Measurements from ENCODE around the gene DOP1A. TPM values are rescaled to one million over a fixed set of nuclear protein-coding genes. Genes with fewer than 3 reads are reported as not detected.

DOP1A gene
- total RNA-seq, 1 experiment from 2014 or later, result 31.9 TPM

DNA sequence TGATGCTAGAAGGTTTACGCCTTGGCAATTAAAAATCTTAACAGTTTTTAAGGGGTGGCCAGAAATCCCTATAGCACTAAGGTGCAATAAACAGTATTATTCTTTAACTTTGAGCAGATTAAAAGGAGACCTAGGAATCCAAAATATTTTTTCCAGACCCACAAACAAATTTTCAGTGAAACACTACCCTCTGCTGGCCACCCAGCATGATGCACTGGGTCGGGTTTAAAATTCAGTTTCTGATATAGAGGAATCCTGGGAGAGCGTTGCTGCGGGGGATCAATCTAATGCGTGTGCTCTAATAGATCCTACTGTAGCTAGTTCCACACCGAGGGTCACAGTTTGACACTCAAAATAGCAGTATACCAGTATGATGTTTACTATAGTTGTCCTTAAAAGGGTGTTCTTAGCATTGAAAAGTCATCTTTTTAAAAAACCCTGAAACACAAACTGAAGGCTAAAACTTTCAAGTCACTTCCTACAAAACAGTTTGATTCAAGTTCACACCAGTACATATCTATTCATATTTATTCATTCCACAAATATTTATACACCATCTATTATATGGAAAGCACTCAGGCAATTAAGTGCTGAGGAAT, 12.0 kb upstream of the DOP1A start:
- Histone ChIP-seq H3K27ac (ENCODE audit: low read depth, low read length, poor library complexity, severe bottlenecking) (peak overlapping the region; percentile 61), H3K9me3 (ENCODE audit: low read depth, low read length, poor library complexity, severe bottlenecking) (no peaks in the 10 kb centered on the region), H3K27me3 (replicated peaks; ENCODE audit: insufficient read depth, low read depth, low read length, poor library complexity) (no peaks in the 10 kb centered on the region), H3K4me1 (ENCODE audit: insufficient read depth, low read length, poor library complexity, severe bottlenecking) (peaks cover 69% of the 10 kb centered on the region), H3K36me3 (ENCODE audit: insufficient read depth, low read length, poor library complexity, severe bottlenecking) (peaks cover 44% of the 10 kb centered on the region), H3K4me3 (ENCODE audit: low read depth, low read length, poor library complexity, severe bottlenecking) (no peak overlapping the region)
- ChIA-PET CTCF (interaction anchor here (1.4 kb wide), 1 partner anchor 366 kb away, joined by 4 read pairs; no protein-coding TSS in a partner anchor), POLR2A (ENCODE audit: low non-redundant PET) (no interaction called here)
- DNase-seq (ENCODE audit: low spot score), result peak; percentile 80
- no peak for TF ChIP-seq EZH2 (IDR thresholded peaks at IDR 0.05; ENCODE audit: borderline replicate concordance, low read depth, low read length, poor library complexity, severe bottlenecking)
- TF ChIP-seq, protein P1, sequence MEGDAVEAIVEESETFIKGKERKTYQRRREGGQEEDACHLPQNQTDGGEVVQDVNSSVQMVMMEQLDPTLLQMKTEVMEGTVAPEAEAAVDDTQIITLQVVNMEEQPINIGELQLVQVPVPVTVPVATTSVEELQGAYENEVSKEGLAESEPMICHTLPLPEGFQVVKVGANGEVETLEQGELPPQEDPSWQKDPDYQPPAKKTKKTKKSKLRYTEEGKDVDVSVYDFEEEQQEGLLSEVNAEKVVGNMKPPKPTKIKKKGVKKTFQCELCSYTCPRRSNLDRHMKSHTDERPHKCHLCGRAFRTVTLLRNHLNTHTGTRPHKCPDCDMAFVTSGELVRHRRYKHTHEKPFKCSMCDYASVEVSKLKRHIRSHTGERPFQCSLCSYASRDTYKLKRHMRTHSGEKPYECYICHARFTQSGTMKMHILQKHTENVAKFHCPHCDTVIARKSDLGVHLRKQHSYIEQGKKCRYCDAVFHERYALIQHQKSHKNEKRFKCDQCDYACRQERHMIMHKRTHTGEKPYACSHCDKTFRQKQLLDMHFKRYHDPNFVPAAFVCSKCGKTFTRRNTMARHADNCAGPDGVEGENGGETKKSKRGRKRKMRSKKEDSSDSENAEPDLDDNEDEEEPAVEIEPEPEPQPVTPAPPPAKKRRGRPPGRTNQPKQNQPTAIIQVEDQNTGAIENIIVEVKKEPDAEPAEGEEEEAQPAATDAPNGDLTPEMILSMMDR (conservative IDR thresholded peaks at IDR 0.05; ENCODE audit: low read depth, low read length), result peak; percentile 87
- no TSS peak for BruUV-seq (replicated peaks)
- intact Hi-C loops (cut with micrococcal nuclease; ENCODE audit: unreplicated experiment), result loop anchor here (1.0 to 10.0 kb wide), 5 partner anchors 365 to 971 kb away; partner anchors contain the start of gene TPBG

DNA sequence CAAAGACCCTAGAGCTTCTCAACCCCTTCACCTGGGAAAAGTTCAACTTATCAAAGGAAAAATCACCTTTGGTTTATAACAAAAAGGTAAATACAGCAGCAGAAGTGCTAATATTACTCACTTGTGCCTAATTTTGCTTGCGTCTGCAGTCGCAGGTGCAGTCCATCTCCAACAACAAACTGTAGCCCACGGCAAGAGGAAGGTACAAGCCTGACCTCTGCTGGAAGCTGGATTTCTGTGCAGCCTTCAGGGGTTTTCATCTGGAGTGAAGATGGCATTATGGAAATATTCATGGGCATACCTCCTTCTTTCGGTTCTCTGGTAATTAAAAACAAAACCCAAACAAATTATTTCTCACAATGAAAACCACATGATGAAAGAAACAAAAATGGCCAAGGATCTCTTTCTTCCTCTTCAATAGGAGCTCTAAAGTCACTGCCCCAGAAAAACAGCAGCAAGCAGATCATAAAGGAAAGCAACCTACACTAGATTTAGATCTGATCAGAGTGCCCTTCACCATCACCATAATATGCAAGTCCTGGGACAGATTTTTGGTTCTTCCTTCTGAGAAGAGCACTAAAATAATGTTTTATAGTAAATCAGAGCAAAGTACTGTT, 9.7 kb upstream of the DOP1A start:
- TF ChIP-seq EZH2 (IDR thresholded peaks at IDR 0.05; ENCODE audit: borderline replicate concordance, low read depth, low read length, poor library complexity, severe bottlenecking), result no peak
- TF ChIP-seq, protein P1 (conservative IDR thresholded peaks at IDR 0.05; ENCODE audit: low read depth, low read length), result peak; percentile 92
- no TSS peak for BruUV-seq (replicated peaks)
- ChIA-PET CTCF (interaction anchor here (0.7 to 1.2 kb wide), 4 partner anchors 9 to 825 kb away, joined by 3 read pairs; partner anchors contain the start of gene DOP1A), POLR2A (ENCODE audit: low non-redundant PET) (no interaction called here)
- Histone ChIP-seq H3K4me3 (ENCODE audit: low read depth, low read length, poor library complexity, severe bottlenecking) (no peak overlapping the region), H3K36me3 (ENCODE audit: insufficient read depth, low read length, poor library complexity, severe bottlenecking) (peaks cover 40% of the 10 kb centered on the region), H3K27me3 (replicated peaks; ENCODE audit: insufficient read depth, low read depth, low read length, poor library complexity) (no peaks in the 10 kb centered on the region), H3K27ac (ENCODE audit: low read depth, low read length, poor library complexity, severe bottlenecking) (peak overlapping the region; percentile 44), H3K9me3 (ENCODE audit: low read depth, low read length, poor library complexity, severe bottlenecking) (no peaks in the 10 kb centered on the region), H3K4me1 (ENCODE audit: insufficient read depth, low read length, poor library complexity, severe bottlenecking) (peaks cover 74% of the 10 kb centered on the region)
- intact Hi-C loops (cut with micrococcal nuclease; ENCODE audit: unreplicated experiment), result loop anchor here (2.0 to 10.0 kb wide), 3 partner anchors 443 to 973 kb away; no protein-coding TSS in a partner anchor
- peak; percentile 80 for DNase-seq (ENCODE audit: low spot score)

DNA sequence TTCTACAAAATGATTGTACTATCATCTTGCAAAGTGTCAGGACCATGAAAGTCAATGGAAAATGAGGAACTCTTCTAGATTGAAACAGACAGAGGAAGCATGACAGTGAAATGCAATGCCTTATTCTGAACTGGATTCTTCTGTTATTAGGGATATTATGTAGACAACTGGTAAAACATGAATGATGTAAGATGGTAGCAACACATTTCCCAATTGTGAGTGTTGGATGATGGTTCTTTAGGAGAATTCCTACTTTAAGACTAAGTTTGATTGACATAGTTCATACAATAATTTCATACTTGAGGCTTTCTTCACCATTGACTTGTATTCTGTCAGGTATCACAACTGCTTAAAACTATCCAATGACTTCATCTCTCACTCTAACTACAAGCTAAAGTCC, 6.3 kb upstream of the DOP1A start:
- BruUV-seq (replicated peaks), result no TSS peak

More for the DNA sequence above, 6.3 kb upstream of the DOP1A start:
- TF ChIP-seq, protein P1 (conservative IDR thresholded peaks at IDR 0.05; ENCODE audit: low read depth, low read length), result no peak
- TF ChIP-seq EZH2 (IDR thresholded peaks at IDR 0.05; ENCODE audit: borderline replicate concordance, low read depth, low read length, poor library complexity, severe bottlenecking), result no peak
- H3K4me3 ChIP-seq (ENCODE audit: low read depth, low read length, poor library complexity, severe bottlenecking), result no peak overlapping the region
- H3K27me3 ChIP-seq (replicated peaks; ENCODE audit: insufficient read depth, low read depth, low read length, poor library complexity), result no peaks in the 10 kb centered on the region
- DNase-seq (ENCODE audit: low spot score), result no peak
- H3K4me1 ChIP-seq (ENCODE audit: insufficient read depth, low read length, poor library complexity, severe bottlenecking), result peaks cover 45% of the 10 kb centered on the region
- H3K27ac ChIP-seq (ENCODE audit: low read depth, low read length, poor library complexity, severe bottlenecking), result peak overlapping the region; percentile 57
- POLR2A ChIA-PET (ENCODE audit: low non-redundant PET), result no interaction called here
- H3K36me3 ChIP-seq (ENCODE audit: insufficient read depth, low read length, poor library complexity, severe bottlenecking), result peaks cover 34% of the 10 kb centered on the region
- intact Hi-C loops (cut with micrococcal nuclease; ENCODE audit: unreplicated experiment), result loop anchor here (10.0 kb wide), 2 partner anchors 304 to 354 kb away; no protein-coding TSS in a partner anchor
- CTCF ChIA-PET, result no interaction called here
- H3K9me3 ChIP-seq (ENCODE audit: low read depth, low read length, poor library complexity, severe bottlenecking), result no peaks in the 10 kb centered on the region
